Measurements from ENCODE around the gene POU6F2. TPM values are rescaled to one million over a fixed set of nuclear protein-coding genes. Genes with fewer than 3 reads are reported as not detected.

POU6F2 gene
- total and polyA plus RNA-seq, 12 donors: 0.03 to 0.31 (median 0.19) TPM; not detected in 9

DNA sequence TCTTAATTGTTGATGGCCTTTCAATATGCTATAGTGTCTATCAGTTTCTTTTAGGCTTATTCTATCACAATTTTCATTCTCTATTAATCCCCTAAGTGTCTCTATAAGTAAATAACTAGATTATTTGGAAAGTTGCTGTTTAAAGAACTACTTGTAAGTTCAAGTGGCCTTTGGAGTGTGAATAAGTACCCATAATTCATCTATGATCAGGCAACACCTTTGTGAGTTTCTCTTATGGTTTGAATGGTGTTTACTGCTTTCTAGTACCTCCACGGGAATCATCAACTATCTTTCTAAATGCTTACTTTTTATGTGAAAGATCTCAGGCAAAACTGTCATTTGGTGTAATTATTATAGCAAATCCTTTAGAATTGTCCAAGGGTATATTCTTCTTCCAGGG, 166.7 kb downstream of the POU6F2 start:
- TF ChIP-seq POLR2A (IDR thresholded peaks at IDR 0.05): no peak
- TF ChIP-seq, protein P1, sequence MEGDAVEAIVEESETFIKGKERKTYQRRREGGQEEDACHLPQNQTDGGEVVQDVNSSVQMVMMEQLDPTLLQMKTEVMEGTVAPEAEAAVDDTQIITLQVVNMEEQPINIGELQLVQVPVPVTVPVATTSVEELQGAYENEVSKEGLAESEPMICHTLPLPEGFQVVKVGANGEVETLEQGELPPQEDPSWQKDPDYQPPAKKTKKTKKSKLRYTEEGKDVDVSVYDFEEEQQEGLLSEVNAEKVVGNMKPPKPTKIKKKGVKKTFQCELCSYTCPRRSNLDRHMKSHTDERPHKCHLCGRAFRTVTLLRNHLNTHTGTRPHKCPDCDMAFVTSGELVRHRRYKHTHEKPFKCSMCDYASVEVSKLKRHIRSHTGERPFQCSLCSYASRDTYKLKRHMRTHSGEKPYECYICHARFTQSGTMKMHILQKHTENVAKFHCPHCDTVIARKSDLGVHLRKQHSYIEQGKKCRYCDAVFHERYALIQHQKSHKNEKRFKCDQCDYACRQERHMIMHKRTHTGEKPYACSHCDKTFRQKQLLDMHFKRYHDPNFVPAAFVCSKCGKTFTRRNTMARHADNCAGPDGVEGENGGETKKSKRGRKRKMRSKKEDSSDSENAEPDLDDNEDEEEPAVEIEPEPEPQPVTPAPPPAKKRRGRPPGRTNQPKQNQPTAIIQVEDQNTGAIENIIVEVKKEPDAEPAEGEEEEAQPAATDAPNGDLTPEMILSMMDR (IDR thresholded peaks at IDR 0.05): no peak
- H3K9me3 ChIP-seq (replicated peaks in 1 of 3): no peaks in the 10 kb centered on the region
- H3K4me1 ChIP-seq (replicated peaks in 1 of 2): no peaks in the 10 kb centered on the region
- no peaks in the 10 kb centered on the region for H3K36me3 ChIP-seq (replicated peaks in 1 of 2)
- no peak overlapping the region for H3K27ac ChIP-seq
- WGBS, 4 donors: 62 to 73% (median 70%) methylated on average over 1 of the region's 1 CpG
- no peak overlapping the region for H3K4me3 ChIP-seq
- no peaks in the 10 kb centered on the region for H3K27me3 ChIP-seq
- intact Hi-C loops (cut with DNase I): no loop called here
- DNase-seq: no peak

DNA sequence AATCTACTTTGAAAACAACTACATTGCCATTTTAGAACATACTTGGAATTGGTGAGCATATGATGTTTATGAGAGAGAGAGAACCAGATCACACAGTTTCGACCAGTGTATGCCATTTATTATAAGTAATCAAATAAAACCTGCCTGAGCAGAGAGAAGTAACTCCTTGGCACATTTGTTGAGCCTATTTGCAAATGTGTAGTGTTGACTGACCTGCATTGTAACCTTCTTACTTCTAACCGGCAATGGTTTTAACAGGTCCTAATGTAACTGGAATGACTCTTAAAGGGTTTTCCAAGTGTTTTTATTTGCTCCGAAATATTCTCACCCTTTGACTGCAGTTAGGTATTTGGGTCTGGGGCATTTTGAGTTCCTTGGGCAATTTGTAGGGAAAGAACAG, 167.6 kb downstream of the POU6F2 start:
- Histone ChIP-seq H3K27ac (no peak overlapping the region), H3K36me3 (replicated peaks in 1 of 2) (no peaks in the 10 kb centered on the region), H3K4me3 (no peak overlapping the region), H3K4me1 (replicated peaks in 1 of 2) (no peaks in the 10 kb centered on the region), H3K27me3 (no peaks in the 10 kb centered on the region), H3K9me3 (replicated peaks in 1 of 3) (no peaks in the 10 kb centered on the region)
- no peak for TF ChIP-seq POLR2A (IDR thresholded peaks at IDR 0.05)
- TF ChIP-seq, protein P1 (IDR thresholded peaks at IDR 0.05): no peak
- DNase-seq: no peak
- 67 to 83% (median 70%) methylated on average over 3 of the region's 3 CpGs for WGBS, 4 donors
- intact Hi-C loops (cut with DNase I): no loop called here

DNA sequence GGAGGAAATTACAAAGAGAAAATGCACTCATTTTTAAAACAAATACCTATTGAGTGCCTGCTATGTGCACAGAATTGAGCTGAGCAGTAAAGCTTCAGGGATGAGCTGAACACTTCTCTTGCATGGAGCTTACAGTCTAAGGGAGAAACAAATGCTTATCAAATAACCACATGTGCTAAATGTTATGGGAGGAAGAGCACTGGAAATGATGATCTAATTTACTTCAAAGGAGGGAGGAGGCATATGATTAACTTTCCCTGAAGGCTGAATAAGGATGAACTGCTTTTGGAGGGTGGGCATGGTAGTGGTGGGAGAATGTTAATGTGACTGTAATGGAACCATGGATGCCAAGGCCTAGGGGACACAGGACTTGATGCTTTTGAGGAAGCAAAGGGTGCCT, 168.2 kb downstream of the POU6F2 start:
- no peak for DNase-seq
- TF ChIP-seq, protein P1 (IDR thresholded peaks at IDR 0.05): no peak
- TF ChIP-seq POLR2A (IDR thresholded peaks at IDR 0.05): no peak
- intact Hi-C loops (cut with DNase I): no loop called here
- Histone ChIP-seq H3K27ac (no peak overlapping the region), H3K27me3 (no peaks in the 10 kb centered on the region), H3K4me1 (replicated peaks in 1 of 2) (no peaks in the 10 kb centered on the region), H3K4me3 (no peak overlapping the region), H3K9me3 (replicated peaks in 1 of 3) (no peaks in the 10 kb centered on the region), H3K36me3 (replicated peaks in 1 of 2) (no peaks in the 10 kb centered on the region)

DNA sequence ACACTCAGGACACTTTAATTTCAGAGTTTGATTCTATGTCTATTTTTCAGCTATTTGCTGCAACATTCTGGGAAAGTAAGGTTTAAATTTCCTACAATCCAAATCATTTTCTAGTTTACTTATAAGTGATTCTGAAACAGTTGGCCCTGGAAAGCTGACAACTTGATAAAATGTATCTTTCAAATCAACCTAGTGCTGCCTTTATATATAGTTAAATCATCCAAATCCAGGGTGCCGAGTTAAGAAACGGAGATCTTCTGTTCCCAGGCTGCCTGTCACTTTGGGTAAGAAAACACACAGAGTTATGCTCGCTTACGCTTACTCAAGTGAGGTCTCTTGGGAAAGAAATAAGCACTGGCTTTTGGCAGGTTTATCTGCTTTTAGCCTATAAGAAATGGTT, 175.0 kb downstream of the POU6F2 start:
- H3K4me1 ChIP-seq (replicated peaks in 1 of 2): no peaks in the 10 kb centered on the region
- H3K4me3 ChIP-seq: no peak overlapping the region
- H3K36me3 ChIP-seq (replicated peaks in 1 of 2): no peaks in the 10 kb centered on the region
- DNase-seq: no peak
- H3K27ac ChIP-seq: no peak overlapping the region
- intact Hi-C loops (cut with DNase I): no loop called here
- no peaks in the 10 kb centered on the region for H3K27me3 ChIP-seq
- TF ChIP-seq POLR2A (IDR thresholded peaks at IDR 0.05): no peak
- TF ChIP-seq, protein P1 (IDR thresholded peaks at IDR 0.05): no peak
- 61 to 77% (median 71%) methylated on average over 4 of the region's 4 CpGs for WGBS, 4 donors
- H3K9me3 ChIP-seq (replicated peaks in 1 of 3): no peaks in the 10 kb centered on the region
